ENCODE results near the gene OOSP3. TPM values are rescaled to one million over a fixed set of nuclear protein-coding genes. Genes with fewer than 3 reads are reported as not detected.

Gene OOSP3
- total RNA-seq, 1 donor from 2014 or later, result not detected

GRCh38 chr11:59943997-59944714 is 65.6 kb downstream of the OOSP3 start:
- intact Hi-C loops (cut with micrococcal nuclease), result no loop called here

DNA sequence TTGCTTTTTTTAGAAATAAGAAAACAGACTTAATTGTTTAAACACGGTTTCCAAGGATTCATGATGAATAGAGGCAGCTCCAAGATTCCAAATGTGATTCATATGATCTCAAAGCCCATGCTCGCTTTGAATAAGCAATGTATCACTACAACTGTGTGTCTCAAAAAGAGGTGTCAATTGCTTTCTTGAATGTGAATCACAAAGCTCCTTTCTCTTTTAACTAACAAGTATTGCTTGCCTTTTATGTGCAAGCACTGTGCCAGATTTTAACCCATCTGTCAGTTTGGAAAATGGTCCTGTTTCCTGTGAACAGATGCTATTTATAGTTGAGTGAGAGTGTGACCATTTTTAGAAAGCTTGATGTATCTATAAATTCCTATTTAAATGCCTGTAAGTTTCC is 66.1 kb downstream of the OOSP3 start:
- intact Hi-C loops (cut with micrococcal nuclease), result no loop called here

Other genes with a start within 250 kb of the OOSP3 start
- 51.3 and 51.5 TPM in 2 replicates for gene PATL1, start 209.7 kb upstream of the OOSP3 start, total RNA-seq
- not detected in 2 replicates for gene OR10V1, start 164.9 kb upstream of the OOSP3 start, total RNA-seq
- gene STX3, start 123.4 kb upstream of the OOSP3 start, total RNA-seq, result 40.3 and 41.0 TPM in 2 replicates
- 81.3 and 81.8 TPM in 2 replicates for gene MRPL16, start 68.0 kb upstream of the OOSP3 start, total RNA-seq
- gene CBLIF, start 33.3 kb upstream of the OOSP3 start, total RNA-seq, result not detected in 2 replicates
- gene TCN1, start 12.3 kb upstream of the OOSP3 start, total RNA-seq, result not detected in 2 replicates
- not detected in 2 replicates for gene OOSP1, start 59.6 kb downstream of the OOSP3 start, total RNA-seq
- not detected in 2 replicates for gene OOSP4A, start 85.3 kb downstream of the OOSP3 start, total RNA-seq
- not detected in 2 replicates for gene OOSP4B, start 138.4 kb downstream of the OOSP3 start, total RNA-seq
- not detected in 2 replicates for gene OOSP2, start 161.6 kb downstream of the OOSP3 start, total RNA-seq
- gene MS4A3, start 177.9 kb downstream of the OOSP3 start, total RNA-seq, result not detected in 2 replicates
- gene MS4A2, start 209.9 kb downstream of the OOSP3 start, total RNA-seq, result not detected in 2 replicates

All from T-helper 2 cell treated with Interferon-gamma antibody and Interleukin-4, amounts not matched to agents 100 ng/mL and 5 ng/mL, for 36 hours (primary cell).